ENCODE measurements around the gene MARF1.

- TF ChIP-seq CTCF (IDR thresholded peaks at IDR 0.05; ENCODE audit: borderline replicate concordance, extremely low read depth, low read length, poor library complexity, severe bottlenecking): no peak
- no peak for TF ChIP-seq EZH2 (IDR thresholded peaks at IDR 0.05; ENCODE audit: borderline replicate concordance, low read depth, low read length, severe bottlenecking)
Observed at GRCh38 chr16:15610369-15610871, 32.5 kb downstream of the MARF1 start.
